Middle frontal gyrus (tissue), 1 donor: ENCODE results near the gene CEACAM19.
"Not testable (repeated sequence)": the region's sequence is repeated elsewhere in the genome, so short reads cannot be mapped to it uniquely, and the experiment has no call there.

Experiments used
- DNase-seq: peaks from one replicate; pipeline ENCODE4 v3.0.0-alpha.2; 2015; ENCODE audit warnings: low spot score; ENCODE audit errors: extremely low spot score

The CEACAM19 gene

GRCh38 chr19:44645407-44646048, 25.8 kb upstream of the CEACAM19 start:
- DNase-seq = no peak

- DNase-seq = no peak
These were observed 25.2 kb upstream of the CEACAM19 start for GRCh38 chr19:44646049-44646416.

- no peak for DNase-seq
These were observed 24.1 kb upstream of the CEACAM19 start for GRCh38 chr19:44647144-44647543.

GRCh38 chr19:44648631-44649251, 22.5 kb upstream of the CEACAM19 start:
- DNase-seq = no peak

GRCh38 chr19:44649578-44650145, 21.6 kb upstream of the CEACAM19 start:
- DNase-seq = no peak

GRCh38 chr19:44653343-44653742, 17.9 kb upstream of the CEACAM19 start:
- DNase-seq = no peak

- DNase-seq = no peak
These were observed 17.1 kb upstream of the CEACAM19 start for GRCh38 chr19:44653977-44654774.

GRCh38 chr19:44657211-44657921, 13.9 kb upstream of the CEACAM19 start:
- no peak for DNase-seq

- no peak for DNase-seq
These were observed 13.1 kb upstream of the CEACAM19 start for GRCh38 chr19:44658069-44658733.

GRCh38 chr19:44660081-44660480, 11.2 kb upstream of the CEACAM19 start:
- DNase-seq = no peak

- no peak for DNase-seq
These were observed 10.1 kb upstream of the CEACAM19 start for GRCh38 chr19:44661205-44661604.

- DNase-seq = no peak
These were observed 9.4 kb upstream of the CEACAM19 start for GRCh38 chr19:44661904-44662303.

GRCh38 chr19:44662691-44663385, 8.4 kb upstream of the CEACAM19 start:
- no peak for DNase-seq

GRCh38 chr19:44663996-44664395, 7.3 kb upstream of the CEACAM19 start:
- no peak for DNase-seq

GRCh38 chr19:44664976-44665375, 6.3 kb upstream of the CEACAM19 start:
- DNase-seq = no peak

GRCh38 chr19:44666852-44667556, 4.3 kb upstream of the CEACAM19 start:
- no peak for DNase-seq

GRCh38 chr19:44668985-44669764, 2.1 kb upstream of the CEACAM19 start:
- no peak for DNase-seq

- not testable (repeated sequence) for DNase-seq
These were observed 1.3 kb upstream of the CEACAM19 start for GRCh38 chr19:44670027-44670426.

- DNase-seq = no peak
These were observed 944 bp downstream of the CEACAM19 start for GRCh38 chr19:44672226-44672625.
